HG02885 (cell line): ENCODE results near the gene OR2K2.
"Not testable (repeated sequence)": the region's sequence is repeated elsewhere in the genome, so short reads cannot be mapped to it uniquely, and the experiment has no call there.

Experiments
- ATAC-seq: cut with Tn5 transposase; IDR thresholded peaks from one replicate; pipeline ENCODE4 v1.9.1; 2021; ENCODE audit warnings: mild to moderate bottlenecking; ENCODE audit not compliant: unreplicated experiment, poor library complexity

Gene OR2K2

GRCh38 chr9:111330124-111330523 is at the start of gene OR2K2:
Gene OR2K2 (minus strand): TSS chr9:111330224. CDS start chr9:111328433, 1,791 bp downstream.
- no peak for ATAC-seq

GRCh38 chr9:111375817-111376564 is 46.0 kb upstream of the OR2K2 start:
- ATAC-seq: no peak

- ATAC-seq: no peak
These were observed 45.0 kb upstream of the OR2K2 start for GRCh38 chr9:111375062-111375461.

- no peak for ATAC-seq
These were observed 42.3 kb upstream of the OR2K2 start for GRCh38 chr9:111372297-111372696.

- ATAC-seq: no peak
These were observed 37.0 kb upstream of the OR2K2 start for GRCh38 chr9:111366978-111367377.

- ATAC-seq: no peak
These were observed 32.5 kb upstream of the OR2K2 start for GRCh38 chr9:111362526-111362925.

- ATAC-seq: no peak
These were observed 30.9 kb upstream of the OR2K2 start for GRCh38 chr9:111360881-111361280.

GRCh38 chr9:111356481-111357244 is 26.6 kb upstream of the OR2K2 start:
- ATAC-seq: no peak

GRCh38 chr9:111352545-111352944 is 22.5 kb upstream of the OR2K2 start:
- ATAC-seq: no peak

- ATAC-seq: no peak
These were observed 20.5 kb upstream of the OR2K2 start for GRCh38 chr9:111350556-111350955.

GRCh38 chr9:111349766-111350165 is 19.7 kb upstream of the OR2K2 start:
- ATAC-seq: no peak

GRCh38 chr9:111348821-111349271 is 18.8 kb upstream of the OR2K2 start:
- no peak for ATAC-seq

- not testable (repeated sequence) for ATAC-seq
These were observed 4.4 kb upstream of the OR2K2 start for GRCh38 chr9:111334318-111334863.

- ATAC-seq: no peak
These were observed 9.4 kb downstream of the OR2K2 start for GRCh38 chr9:111320631-111321030.

- ATAC-seq: no peak
These were observed 13.2 kb downstream of the OR2K2 start for GRCh38 chr9:111316796-111317195.

- no peak for ATAC-seq
These were observed 24.1 kb downstream of the OR2K2 start for GRCh38 chr9:111305914-111306313.

GRCh38 chr9:111304000-111304399 is 26.0 kb downstream of the OR2K2 start:
- ATAC-seq: not testable (repeated sequence)

- no peak for ATAC-seq
These were observed 28.8 kb downstream of the OR2K2 start for GRCh38 chr9:111301195-111301594.

GRCh38 chr9:111300140-111300735 is 29.8 kb downstream of the OR2K2 start:
- no peak for ATAC-seq

- ATAC-seq: not testable (repeated sequence)
These were observed 30.4 kb downstream of the OR2K2 start for GRCh38 chr9:111299599-111299966.
